ENCODE measurements around the gene CBY2. TPM values are rescaled to one million over a fixed set of nuclear protein-coding genes. Genes with fewer than 3 reads are reported as not detected.

The CBY2 gene
- polyA plus RNA-seq, 1 donor from 2014 or later = not detected

GRCh38 chr13:45763419-45763818, 61.3 kb downstream of the CBY2 start:
- H3K27ac ChIP-seq (ENCODE audit: low read length) = no peak overlapping the region
- H3K27me3 ChIP-seq (ENCODE audit: insufficient read depth, low read depth, low read length) = no peaks in the 10 kb centered on the region
- no peaks in the 10 kb centered on the region for H3K79me2 ChIP-seq (replicated peaks; ENCODE audit: insufficient read depth, low read length)
- no peaks in the 10 kb centered on the region for H3K9me2 ChIP-seq (ENCODE audit: insufficient read depth, low read length)
- H2AFZ ChIP-seq (ENCODE audit: low read depth, low read length) = no peak overlapping the region
- no peak overlapping the region for H3K4me2 ChIP-seq (ENCODE audit: low read length)
- no peaks in the 10 kb centered on the region for H3K36me3 ChIP-seq (ENCODE audit: insufficient read depth, low read length)
- H3K9me3 ChIP-seq (ENCODE audit: low read length) = no peaks in the 10 kb centered on the region
- no peak overlapping the region for H3K9ac ChIP-seq (ENCODE audit: low read length)
- no peaks in the 10 kb centered on the region for H4K20me1 ChIP-seq (ENCODE audit: insufficient read depth)
- no peaks in the 10 kb centered on the region for H3F3A ChIP-seq (ENCODE audit: insufficient read depth, low read length, poor library complexity, severe bottlenecking)
- TF ChIP-seq TAF1 (IDR thresholded peaks at IDR 0.05; ENCODE audit: low read depth) (no peak), EZH2 (IDR thresholded peaks at IDR 0.05; ENCODE audit: borderline replicate concordance, insufficient read depth, low read length, poor library complexity, severe bottlenecking) (no peak), MXI1 (conservative IDR thresholded peaks at IDR 0.05; ENCODE audit: poor library complexity, severe bottlenecking) (no peak), CTCF (IDR thresholded peaks at IDR 0.05; ENCODE audit: poor library complexity, severe bottlenecking) (no peak), EP300 (conservative IDR thresholded peaks at IDR 0.05; ENCODE audit: poor library complexity, severe bottlenecking) (no peak), REST (IDR thresholded peaks at IDR 0.05; ENCODE audit: borderline replicate concordance) (no peak), RAD21 (conservative IDR thresholded peaks at IDR 0.05) (no peak), SMC3 (conservative IDR thresholded peaks at IDR 0.05; ENCODE audit: poor library complexity) (no peak), POLR2AphosphoS5 (IDR thresholded peaks at IDR 0.05) (no peak)
- H3K4me3 ChIP-seq (ENCODE audit: low read length) = no peak overlapping the region

Small RNAs within 50 kb of the gene (small RNA-seq; reads per million reads assigned to genes)
- 0 reads per million in 3 experiments for gene RF00017

Other genes starting within 250 kb of the CBY2 start
- 80.5 and 90.2 TPM in 2 replicates for gene COG3, start 237.4 kb upstream of the CBY2 start, polyA plus RNA-seq
- not detected in 2 replicates for gene ERICH6B, start 86.6 kb upstream of the CBY2 start, polyA plus RNA-seq
- gene SIAH3, start 149.4 kb downstream of the CBY2 start, polyA plus RNA-seq = 4.0 and 4.9 TPM in 2 replicates

All from neural cell (in vitro differentiated cells).